ENCODE data around the gene PLAC9.
"Not testable (repeated sequence)": the region's sequence is repeated elsewhere in the genome, so short reads cannot be mapped to it uniquely, and the experiment has no call there.

The PLAC9 gene

DNA sequence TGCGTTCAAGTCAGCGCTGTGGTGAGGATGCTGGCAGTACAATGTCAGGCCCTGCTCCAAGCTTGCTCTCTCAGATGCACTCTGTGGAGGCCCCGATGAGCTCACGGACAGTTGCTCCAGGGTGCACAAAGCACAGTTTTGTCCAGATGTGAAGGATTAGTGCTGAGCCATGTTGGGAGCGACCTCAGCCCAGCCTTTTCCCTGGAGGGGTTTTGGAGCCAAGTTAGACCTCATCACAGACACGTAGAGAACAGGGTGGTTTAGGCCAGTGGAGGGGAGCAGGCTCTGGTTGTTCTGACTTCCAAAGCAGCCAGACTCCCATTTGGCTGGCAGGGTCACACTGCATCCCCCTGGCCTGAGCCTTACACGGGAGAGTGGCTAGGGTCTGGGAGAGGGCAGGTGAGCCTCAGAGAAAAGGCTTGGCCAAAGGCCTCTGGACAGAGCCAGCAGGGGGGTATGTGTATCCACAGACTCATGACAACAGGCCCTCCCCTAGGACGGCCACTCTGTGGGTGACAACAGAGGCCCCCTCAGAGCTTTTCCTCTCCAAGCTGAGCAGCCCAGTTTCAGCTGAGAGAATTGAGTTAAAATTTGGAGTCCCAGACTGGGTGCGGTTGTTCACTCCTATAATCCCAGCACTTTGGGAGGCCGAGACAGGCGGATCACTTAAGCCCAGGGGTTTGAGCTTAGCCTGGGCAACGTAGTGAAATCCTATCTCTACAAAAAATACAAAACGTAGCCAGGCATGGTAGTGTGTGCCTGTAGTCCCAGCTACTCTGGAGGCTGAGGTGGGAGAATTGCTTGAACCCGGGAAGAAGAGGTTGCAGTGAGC, 4.7 kb downstream of the PLAC9 start:
- DNase-seq, result no peak
- in situ Hi-C loops (cut with MboI; ENCODE audit: low pct_unique_long_range_greater_than_20kb, low sequenced_read_pairs), result no loop called here

DNA sequence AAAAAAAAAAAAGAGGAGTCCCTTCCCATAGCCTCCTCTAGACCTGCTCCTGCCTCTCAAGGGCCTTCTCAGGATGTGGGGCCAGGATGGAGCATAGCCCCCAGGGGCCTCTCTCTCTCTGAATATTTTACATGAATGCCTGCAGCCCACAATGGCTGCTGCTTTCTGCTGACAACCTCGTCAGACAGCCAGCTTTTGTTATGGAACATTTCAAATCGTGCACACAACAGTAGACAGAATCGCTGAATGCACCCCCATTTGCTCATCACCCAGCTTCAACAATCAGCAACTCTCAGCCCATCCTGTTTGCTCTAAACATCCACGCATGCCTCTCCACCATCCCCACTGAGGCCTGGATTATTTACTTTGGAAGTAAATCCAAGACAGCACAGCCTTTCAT, 5.4 kb downstream of the PLAC9 start:
- in situ Hi-C loops (cut with MboI; ENCODE audit: low pct_unique_long_range_greater_than_20kb, low sequenced_read_pairs), result no loop called here
- DNase-seq, result no peak

DNA sequence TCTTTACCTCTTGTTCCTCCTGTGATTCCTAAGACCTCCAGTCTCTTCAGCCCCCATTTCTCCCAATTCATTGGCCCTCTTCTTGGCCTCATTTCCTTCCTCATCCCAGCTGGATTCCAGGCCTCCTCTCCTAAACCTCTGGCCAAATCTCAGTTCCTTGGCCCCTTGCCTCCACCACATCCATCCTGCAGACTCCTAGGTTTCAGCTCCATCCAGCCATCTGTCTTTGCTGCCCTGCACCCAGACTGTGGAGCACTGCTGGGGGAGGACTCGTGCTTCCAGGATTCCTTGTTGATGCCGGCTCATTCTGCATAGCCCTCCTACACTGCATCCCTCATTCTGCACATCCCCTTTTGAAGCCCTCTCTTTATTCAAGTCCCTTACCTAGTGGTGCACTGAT, 6.7 kb downstream of the PLAC9 start:
- no peak for DNase-seq
- in situ Hi-C loops (cut with MboI; ENCODE audit: low pct_unique_long_range_greater_than_20kb, low sequenced_read_pairs), result no loop called here

DNA sequence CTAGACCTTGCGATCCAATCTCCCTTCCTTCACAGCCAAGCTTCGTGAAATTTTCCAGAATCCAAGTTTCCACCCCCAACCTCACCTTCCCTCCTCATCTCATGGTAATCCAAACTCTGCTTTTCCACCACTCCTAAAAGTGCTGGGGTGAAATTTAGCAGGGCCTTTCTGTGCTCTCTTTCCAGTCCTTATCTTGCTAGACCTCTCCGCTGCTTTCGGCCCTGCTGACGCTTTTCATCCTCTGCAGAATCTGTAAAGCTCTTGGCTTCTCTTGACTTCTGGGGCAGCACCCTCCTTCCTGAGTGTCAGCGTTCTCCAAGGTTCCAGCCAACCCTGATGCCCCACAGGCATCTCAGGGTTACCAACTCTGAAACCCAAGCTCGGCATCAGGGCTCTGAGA, 7.7 kb downstream of the PLAC9 start:
- DNase-seq, result no peak
- in situ Hi-C loops (cut with MboI; ENCODE audit: low pct_unique_long_range_greater_than_20kb, low sequenced_read_pairs), result no loop called here

DNA sequence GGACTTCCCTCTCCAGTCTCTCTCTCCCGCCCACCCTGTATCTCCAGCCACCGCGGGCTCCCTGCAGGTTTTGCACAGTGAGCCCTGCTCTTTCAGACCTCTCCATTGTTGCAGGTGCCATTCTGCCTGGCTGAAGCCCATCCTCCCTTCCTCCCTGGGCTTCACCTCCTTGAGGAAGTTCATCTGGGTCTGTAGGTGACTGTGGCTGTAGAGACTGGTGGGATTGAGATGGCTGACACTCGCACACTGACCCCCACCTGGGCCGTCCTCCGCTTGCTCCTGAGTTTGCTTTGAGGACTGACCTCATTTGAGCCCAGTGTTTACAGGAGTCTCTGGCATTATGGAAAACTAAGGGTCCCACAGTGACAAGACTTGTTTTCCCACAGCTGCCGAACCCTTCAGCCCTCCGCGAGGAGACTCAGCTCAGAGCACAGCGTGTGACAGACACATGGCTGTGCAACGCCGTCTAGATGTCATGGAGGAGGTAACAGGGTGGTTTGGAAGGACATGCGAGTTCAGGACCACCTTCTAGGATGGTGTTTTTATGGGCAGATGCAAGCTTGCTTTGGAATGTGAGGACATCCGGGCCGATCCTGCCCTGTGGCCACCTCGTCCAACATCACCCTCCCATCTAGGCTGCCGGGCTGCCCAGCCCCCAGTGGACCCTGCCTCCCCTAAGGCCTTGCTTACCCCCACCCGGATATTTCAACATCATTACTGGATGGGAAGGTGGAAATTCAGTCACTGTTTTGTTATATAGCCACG, 9.3 kb downstream of the PLAC9 start:
- in situ Hi-C loops (cut with MboI; ENCODE audit: low pct_unique_long_range_greater_than_20kb, low sequenced_read_pairs), result no loop called here
- DNase-seq, result no peak

DNA sequence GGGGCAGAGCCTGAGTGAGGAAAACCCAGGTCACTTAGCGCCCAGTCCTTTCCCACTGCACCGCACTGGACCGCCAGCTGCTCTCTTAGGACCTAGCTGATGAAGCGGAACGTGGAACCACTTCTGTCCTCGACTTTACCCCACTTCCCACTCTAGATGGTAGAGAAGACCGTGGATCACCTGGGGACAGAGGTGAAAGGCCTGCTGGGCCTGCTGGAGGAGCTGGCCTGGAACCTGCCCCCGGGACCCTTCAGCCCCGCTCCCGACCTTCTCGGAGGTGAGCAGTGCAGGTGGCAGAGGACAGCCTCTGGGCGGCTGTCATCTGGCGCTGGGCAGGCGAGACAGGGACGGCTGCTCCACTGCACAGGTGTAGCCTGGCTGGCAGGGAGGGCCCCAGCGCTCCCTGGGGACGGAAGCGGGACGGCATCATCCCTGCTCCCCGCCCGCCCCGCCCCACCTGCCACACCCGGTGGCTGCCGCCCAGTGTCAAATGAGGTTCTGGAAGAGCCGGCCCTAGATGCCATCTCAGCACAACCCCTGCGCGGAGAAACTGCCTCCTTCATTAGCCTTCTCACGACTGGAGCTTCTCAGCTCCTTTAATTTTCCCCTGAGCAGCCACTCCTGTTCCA, 11.7 kb downstream of the PLAC9 start:
- in situ Hi-C loops (cut with MboI; ENCODE audit: low pct_unique_long_range_greater_than_20kb, low sequenced_read_pairs), result no loop called here
- DNase-seq, result no peak

DNA sequence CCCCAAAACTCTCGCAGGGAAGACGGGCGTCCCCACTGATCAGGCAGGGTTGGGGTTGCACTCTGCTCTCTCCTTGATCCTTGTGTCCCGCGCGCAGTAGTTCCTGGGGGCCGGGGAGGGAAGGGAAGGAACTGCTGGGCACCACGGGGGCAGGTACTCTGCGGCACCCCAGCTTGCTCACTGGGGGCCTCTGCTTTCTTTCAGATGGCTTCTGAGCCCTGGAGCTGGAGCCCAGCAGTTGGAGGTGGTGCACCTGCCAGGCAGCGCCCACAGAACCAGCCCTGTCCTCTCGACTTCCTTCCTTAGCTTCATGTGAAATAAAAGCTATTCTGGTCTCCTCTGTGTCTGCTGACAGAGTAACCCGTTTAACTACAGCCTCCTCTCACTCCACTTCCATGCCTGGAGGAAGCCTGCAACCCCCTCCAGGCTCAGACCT, 12.2 kb downstream of the PLAC9 start:
- no peak for DNase-seq
- in situ Hi-C loops (cut with MboI; ENCODE audit: low pct_unique_long_range_greater_than_20kb, low sequenced_read_pairs), result no loop called here

DNA sequence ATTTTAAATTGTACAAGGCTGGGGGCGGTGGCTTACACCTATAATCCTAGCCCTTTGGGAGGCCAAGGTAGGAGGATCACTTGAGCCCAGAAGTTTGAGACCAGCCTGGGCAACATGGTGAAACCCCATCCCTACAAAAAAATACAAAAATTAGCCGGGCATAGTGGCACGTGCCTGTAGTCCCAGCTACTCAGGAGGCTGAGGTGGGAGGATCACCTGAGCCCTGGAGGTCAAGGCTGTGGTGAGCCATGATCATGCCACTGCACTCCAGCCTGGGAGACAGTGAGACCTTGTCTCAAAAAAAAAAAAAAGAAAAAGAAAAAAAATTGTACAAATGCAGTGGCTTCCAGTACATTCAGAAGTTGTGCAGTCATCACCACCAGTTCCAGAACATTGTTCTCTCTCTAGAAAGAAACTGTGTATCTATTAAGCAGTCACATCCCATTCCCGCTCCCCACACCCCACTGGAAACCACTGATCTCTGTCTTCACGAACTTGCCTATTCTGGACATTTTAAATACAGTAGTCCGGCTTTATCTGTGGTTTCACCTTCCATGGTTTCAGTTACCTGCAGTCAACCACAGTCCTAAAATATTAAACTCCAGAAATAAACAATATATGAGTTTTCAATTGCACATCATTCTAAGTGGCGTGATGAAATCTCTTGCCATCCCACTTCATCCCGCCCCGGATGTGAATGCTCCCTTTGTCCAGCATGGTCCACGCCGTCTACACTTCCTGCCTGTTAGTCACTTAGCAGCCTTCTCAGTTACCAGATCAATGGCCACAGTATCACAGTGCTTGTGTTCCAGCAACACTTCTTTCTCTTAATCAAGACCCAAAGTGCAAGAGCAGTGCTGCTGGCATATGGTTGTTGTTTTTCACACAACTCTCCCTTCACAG, 13.1 kb downstream of the PLAC9 start:
- DNase-seq; in situ Hi-C loops (cut with MboI; ENCODE audit: low pct_unique_long_range_greater_than_20kb, low sequenced_read_pairs): not testable (repeated sequence)

DNA sequence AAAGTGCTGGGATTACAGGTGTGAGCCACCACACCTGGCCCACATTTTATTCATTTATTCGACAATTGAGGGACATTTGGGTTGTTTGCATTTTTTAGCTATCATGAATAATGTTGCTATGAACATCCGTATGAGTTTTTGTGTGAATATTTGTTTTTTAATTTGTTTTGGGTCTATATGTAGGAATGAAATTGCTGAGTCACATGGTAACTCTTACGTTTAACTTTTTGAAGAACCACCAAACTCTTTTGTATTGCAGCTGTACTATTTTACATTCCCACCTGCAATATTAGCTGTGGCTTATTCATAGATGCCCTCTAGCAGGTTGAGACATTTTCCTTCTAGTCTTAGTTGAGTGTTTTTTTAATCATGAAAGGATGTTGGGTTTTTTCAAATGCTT, 14.4 kb downstream of the PLAC9 start:
- no peak for DNase-seq
- in situ Hi-C loops (cut with MboI; ENCODE audit: low pct_unique_long_range_greater_than_20kb, low sequenced_read_pairs), result no loop called here

DNA sequence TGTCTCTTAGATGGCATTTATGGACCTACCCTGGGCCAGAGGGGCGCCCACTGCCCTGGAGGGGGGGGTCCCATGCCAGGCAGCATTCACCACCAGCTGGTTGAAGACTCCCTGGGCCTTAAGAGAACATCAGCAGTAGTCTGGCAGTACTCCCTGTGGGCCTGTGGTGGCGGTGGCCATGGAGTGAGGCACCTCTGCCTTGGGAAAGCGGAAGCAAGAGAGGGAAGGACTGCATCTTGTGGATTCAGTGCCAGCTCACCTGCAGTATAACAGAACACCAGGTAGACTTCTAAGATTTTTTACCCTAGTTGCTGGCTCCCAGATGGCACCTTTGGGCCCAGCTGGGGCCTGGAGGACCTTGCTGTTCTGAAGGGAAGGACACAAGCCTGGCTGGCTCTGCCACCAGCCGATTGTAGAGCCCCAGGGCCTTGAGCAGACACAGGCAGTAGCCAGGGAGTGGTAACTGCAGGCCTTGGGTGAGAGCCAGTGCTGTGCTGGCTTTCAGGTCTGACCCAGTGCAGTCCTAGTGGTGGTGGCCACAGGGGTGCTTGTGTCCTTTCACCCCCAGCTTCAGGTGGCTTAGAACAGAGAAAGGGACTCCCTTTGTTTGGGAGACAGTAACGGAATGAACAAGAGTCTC, 15.8 kb downstream of the PLAC9 start:
- in situ Hi-C loops (cut with MboI; ENCODE audit: low pct_unique_long_range_greater_than_20kb, low sequenced_read_pairs), result no loop called here
- no peak for DNase-seq

DNA sequence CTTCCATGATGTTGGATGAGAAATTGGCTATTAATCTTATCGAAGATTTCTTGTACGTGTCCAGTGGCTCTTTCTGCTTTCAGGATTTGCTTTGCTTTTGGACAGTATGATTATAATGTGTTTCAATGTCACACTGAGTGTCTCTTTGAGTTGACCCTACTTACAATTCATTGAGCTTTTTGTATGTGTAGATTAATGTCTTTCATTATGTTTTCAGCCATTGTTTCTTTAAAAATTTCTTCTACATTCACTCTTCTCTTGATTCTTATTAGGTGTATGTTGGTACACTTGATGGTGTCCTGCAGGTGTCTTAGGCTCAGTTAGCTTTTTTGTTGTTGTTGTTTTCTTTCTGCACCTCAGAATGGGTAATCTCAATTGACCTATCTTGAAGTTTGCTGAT, 16.6 kb downstream of the PLAC9 start:
- no peak for DNase-seq
- in situ Hi-C loops (cut with MboI; ENCODE audit: low pct_unique_long_range_greater_than_20kb, low sequenced_read_pairs), result no loop called here

DNA sequence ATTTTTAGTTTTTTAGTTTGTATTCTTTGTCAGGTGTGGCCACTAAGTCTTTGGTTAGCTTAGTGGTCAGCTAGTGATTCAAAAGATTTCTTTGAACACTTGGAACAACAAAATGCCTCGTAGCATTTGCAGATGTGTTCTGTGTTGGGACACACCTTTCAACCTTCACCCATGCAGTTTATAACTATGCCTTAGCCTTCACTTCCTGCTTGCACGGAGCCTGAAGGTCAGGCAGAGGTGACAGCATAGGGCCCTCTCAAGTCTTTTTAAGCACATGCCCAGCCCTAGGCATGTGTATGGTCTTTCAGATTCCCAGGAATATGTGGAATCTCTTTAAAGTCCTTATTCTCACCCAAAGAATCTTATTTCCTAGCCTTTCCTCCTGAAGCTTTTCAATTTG, 17.6 kb downstream of the PLAC9 start:
- in situ Hi-C loops (cut with MboI; ENCODE audit: low pct_unique_long_range_greater_than_20kb, low sequenced_read_pairs), result loop anchor here (10.0 kb wide), 1 partner anchor 55 kb away; the partner anchor contains the start of gene ANXA11
- no peak for DNase-seq

DNA sequence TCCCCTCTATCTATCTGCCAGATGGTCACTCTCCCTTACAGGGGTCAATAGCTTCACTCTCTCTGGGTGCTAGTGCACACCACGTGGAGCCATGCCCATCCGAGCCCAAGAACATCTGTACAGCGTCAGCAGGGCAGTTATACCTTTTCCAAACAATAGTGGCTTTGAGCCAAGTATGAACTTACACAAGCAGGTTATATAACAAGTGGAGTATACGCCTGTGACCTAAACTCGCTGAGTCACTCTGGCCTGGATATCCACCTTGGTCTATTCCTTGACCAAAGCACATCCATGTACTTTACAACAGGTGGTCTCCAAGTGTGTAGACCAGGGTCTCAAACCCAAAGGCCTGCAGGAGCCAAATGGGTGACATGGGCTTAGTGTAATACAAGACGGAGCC, 20.3 kb downstream of the PLAC9 start:
- in situ Hi-C loops (cut with MboI; ENCODE audit: low pct_unique_long_range_greater_than_20kb, low sequenced_read_pairs), result loop anchor here (10.0 kb wide), 1 partner anchor 52 kb away; the partner anchor contains the start of gene ANXA11
- no peak for DNase-seq

DNA sequence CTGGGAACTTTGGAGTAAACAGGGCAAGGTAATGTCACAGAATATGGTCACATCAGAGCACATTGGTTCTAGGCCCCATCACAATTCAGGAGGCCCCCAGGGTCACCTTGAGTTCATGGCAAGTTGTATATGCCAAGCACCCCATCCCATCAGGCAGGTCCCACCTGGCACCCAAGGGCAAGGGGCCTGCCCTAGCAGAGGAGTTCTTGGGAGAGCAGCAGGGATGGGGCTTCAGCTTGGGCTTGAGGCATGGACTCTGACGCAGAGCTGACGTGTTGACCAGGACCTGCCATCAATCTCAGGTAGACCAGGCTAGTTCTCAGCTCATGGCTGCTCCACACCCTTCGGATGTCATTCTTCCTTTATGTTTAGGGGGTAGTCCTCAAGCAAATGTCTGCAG, 20.9 kb downstream of the PLAC9 start:
- in situ Hi-C loops (cut with MboI; ENCODE audit: low pct_unique_long_range_greater_than_20kb, low sequenced_read_pairs), result loop anchor here (10.0 kb wide), 1 partner anchor 51 kb away; the partner anchor contains the start of gene ANXA11
- no peak for DNase-seq

DNA sequence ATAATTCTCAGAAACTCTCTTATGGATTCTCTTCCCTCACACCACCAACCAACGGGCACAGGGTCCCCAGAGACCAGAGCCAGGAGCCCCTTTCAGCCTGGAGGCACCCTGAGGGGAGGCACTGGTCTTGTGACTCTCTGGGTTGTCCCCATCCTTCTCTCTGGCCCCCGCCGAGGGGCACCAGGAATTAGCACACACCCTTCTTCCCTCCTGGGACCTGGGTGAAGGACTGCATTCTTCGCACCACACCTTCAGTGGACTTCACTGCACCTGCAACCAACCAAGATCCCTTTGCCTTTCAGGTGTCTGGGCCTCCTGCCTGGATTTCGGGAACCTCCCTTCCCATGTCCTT, 22.1 kb downstream of the PLAC9 start:
- in situ Hi-C loops (cut with MboI; ENCODE audit: low pct_unique_long_range_greater_than_20kb, low sequenced_read_pairs), result loop anchor here (10.0 kb wide), 1 partner anchor 50 kb away; the partner anchor contains the start of gene ANXA11
- no peak for DNase-seq

DNA sequence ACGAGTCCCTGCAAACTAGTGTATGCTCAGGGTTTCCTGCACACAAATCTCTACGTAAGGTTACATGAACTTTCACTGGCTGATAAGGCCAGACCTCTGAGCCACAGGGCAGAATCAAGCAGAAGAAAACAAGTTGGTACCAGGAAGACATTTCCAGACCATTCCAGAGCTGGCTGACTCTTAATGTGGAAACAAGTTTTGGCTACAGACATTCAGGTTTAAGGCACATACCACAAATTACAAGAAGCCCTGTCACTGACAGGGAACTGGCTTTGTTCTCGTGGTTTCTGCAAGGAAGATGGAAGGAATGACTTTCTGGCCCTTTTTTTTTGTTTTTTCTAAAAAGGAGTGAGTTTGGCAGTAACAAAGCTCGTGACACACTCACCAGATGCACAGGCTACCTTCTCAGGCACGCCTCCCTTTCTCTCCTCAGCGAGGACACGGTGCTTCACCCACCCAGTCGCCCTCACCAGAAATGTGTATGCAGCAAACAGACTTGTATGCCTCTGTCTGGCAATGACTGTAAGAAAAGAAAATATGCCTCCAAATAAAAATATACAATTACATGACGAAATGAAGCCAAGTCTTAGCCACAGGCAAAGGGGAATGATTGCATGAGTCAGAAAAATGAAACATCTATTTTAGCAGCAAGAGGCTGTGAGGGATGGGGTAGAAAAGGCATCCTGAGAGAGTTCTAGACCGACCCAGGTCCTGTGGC, 22.6 kb downstream of the PLAC9 start:
- in situ Hi-C loops (cut with MboI; ENCODE audit: low pct_unique_long_range_greater_than_20kb, low sequenced_read_pairs), result loop anchor here (10.0 kb wide), 1 partner anchor 50 kb away; the partner anchor contains the start of gene ANXA11
- DNase-seq, result no peak

DNA sequence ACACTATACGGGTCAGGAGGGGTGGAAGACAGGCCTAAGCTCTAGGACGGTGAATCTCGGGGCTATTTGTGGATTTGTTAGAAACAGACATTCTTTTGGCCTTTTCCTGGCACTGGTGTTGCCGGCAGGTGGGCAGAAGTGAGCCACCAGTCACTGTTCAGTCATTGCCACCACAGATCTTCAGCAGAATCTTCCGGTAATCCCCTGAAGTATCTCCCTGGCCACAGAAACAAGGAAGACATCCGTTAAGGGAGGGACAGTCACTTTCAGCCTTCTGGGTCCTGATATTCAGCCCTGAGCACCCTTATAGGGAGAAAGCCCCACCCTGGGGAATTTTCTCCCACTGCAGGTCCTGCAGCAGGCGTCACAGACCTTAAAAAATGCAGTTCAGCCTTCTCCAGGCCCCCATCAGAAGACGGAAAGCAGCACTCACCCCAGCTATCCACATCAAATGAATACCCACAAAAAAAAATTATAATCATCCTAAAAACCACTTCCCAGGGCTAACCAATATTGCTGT, 23.2 kb downstream of the PLAC9 start:
- DNase-seq, result no peak
- in situ Hi-C loops (cut with MboI; ENCODE audit: low pct_unique_long_range_greater_than_20kb, low sequenced_read_pairs), result loop anchor here (10.0 kb wide), 1 partner anchor 49 kb away; the partner anchor contains the start of gene ANXA11
